T-helper 9 cell (primary cell): ENCODE data around the gene PTPRN2.

Experiments used
- DNase-seq: peaks from one replicate; pipeline ENCODE4 v3.0.0-alpha.2; 2020

The PTPRN2 gene

GRCh38 chr7:158018098-158018762 is 569.4 kb downstream of the PTPRN2 start:
- DNase-seq = no peak

GRCh38 chr7:158017111-158018097 is 570.2 kb downstream of the PTPRN2 start:
- DNase-seq = no peak

- DNase-seq = no peak
These were observed 571.2 kb downstream of the PTPRN2 start for GRCh38 chr7:158016180-158017097.

- DNase-seq = no peak
These were observed 572.0 kb downstream of the PTPRN2 start for GRCh38 chr7:158015403-158016179.

GRCh38 chr7:158014976-158015375 is 572.6 kb downstream of the PTPRN2 start:
- DNase-seq = no peak

GRCh38 chr7:158013085-158013668 is 574.4 kb downstream of the PTPRN2 start:
- no peak for DNase-seq

- DNase-seq = no peak
These were observed 575.7 kb downstream of the PTPRN2 start for GRCh38 chr7:158011941-158012340.

- no peak for DNase-seq
These were observed 576.5 kb downstream of the PTPRN2 start for GRCh38 chr7:158010961-158011693.

- DNase-seq = no peak
These were observed 577.7 kb downstream of the PTPRN2 start for GRCh38 chr7:158009886-158010285.

- no peak for DNase-seq
These were observed 579.4 kb downstream of the PTPRN2 start for GRCh38 chr7:158008267-158008666.

GRCh38 chr7:158007697-158008257 is 579.8 kb downstream of the PTPRN2 start:
- DNase-seq = no peak

- no peak for DNase-seq
These were observed 580.6 kb downstream of the PTPRN2 start for GRCh38 chr7:158006841-158007696.

- no peak for DNase-seq
These were observed 582.1 kb downstream of the PTPRN2 start for GRCh38 chr7:158005531-158005930.

- no peak for DNase-seq
These were observed 583.5 kb downstream of the PTPRN2 start for GRCh38 chr7:158004123-158004490.

- DNase-seq = no peak
These were observed 584.0 kb downstream of the PTPRN2 start for GRCh38 chr7:158003441-158004122.

GRCh38 chr7:158002486-158003080 is 585.0 kb downstream of the PTPRN2 start:
- no peak for DNase-seq

GRCh38 chr7:158001621-158002320 is 585.9 kb downstream of the PTPRN2 start:
- no peak for DNase-seq

- no peak for DNase-seq
These were observed 586.6 kb downstream of the PTPRN2 start for GRCh38 chr7:158001003-158001402.
